HepG2 (cell line): ENCODE data around the gene IQCK. TPM values are rescaled to one million over a fixed set of nuclear protein-coding genes. Genes with fewer than 3 reads are reported as not detected.

Source experiments
- KDM4B ChIP-seq: sonication (generic); formaldehyde crosslinking; IDR thresholded peaks from 2 replicates; pipeline ENCODE4 v1.4.0; 2020; ENCODE audit warnings: missing genetic modification reagents
- KLF16 ChIP-seq, 2 experiments: sonication (generic) in 1 of 2; formaldehyde crosslinking in 1 of 2; IDR thresholded peaks; 2 replicates each; pipeline versions ENCODE4 v1.6.1 to v1.8.0; 2016 to 2023; ENCODE audit warnings: missing genetic modification reagents in 2 of 2, missing compliant biosample characterization in 1 of 2
- RAD21 ChIP-seq: fragments of 450-650 bp; formaldehyde crosslinking; IDR thresholded peaks from 2 replicates; pipeline ENCODE4 v1.5.0; 2020; ENCODE audit warnings: mild to moderate bottlenecking
- SIN3A ChIP-seq: IDR thresholded peaks from 2 replicates; pipeline ENCODE4 v1.6.1; 2011; ENCODE audit warnings: low read depth, mild to moderate bottlenecking, control low read depth, low read length, borderline replicate concordance
- SMC3 ChIP-seq: IDR thresholded peaks from 2 replicates; pipeline ENCODE4 v1.6.1; 2011; ENCODE audit warnings: low read length, improper control_type of control experiment
- ZBTB3 ChIP-seq: sonication (generic); formaldehyde crosslinking; IDR thresholded peaks from 2 replicates; pipeline ENCODE4 v1.4.0; 2020; ENCODE audit warnings: low read depth, mild to moderate bottlenecking, moderate library complexity, missing genetic modification reagents, borderline replicate concordance
- ZNF12 ChIP-seq: sonication (generic); formaldehyde crosslinking; IDR thresholded peaks from 2 replicates; pipeline ENCODE4 v1.5.0; 2020; ENCODE audit warnings: missing genetic modification reagents
- ZNF225 ChIP-seq: sonication (generic); formaldehyde crosslinking; IDR thresholded peaks from 2 replicates; pipeline ENCODE4 v1.4.0; 2020; ENCODE audit warnings: mild to moderate bottlenecking, missing genetic modification reagents
- ZNF232 ChIP-seq: sonication (generic); formaldehyde crosslinking; IDR thresholded peaks from 2 replicates; pipeline ENCODE4 v1.4.0; 2020; ENCODE audit warnings: missing genetic modification reagents, borderline replicate concordance
- ZNF569 ChIP-seq: sonication (generic); formaldehyde crosslinking; IDR thresholded peaks from 2 replicates; pipeline ENCODE4 v1.5.0; 2020; ENCODE audit warnings: mild to moderate bottlenecking, missing genetic modification reagents, moderate library complexity, borderline replicate concordance
- ZNF605 ChIP-seq: sonication (generic); formaldehyde crosslinking; IDR thresholded peaks from 2 replicates; pipeline ENCODE4 v1.8.0; 2022; ENCODE audit warnings: mild to moderate bottlenecking, missing genetic modification reagents
- ZNF607 ChIP-seq: sonication (generic); formaldehyde crosslinking; IDR thresholded peaks from 2 replicates; pipeline ENCODE4 v1.5.1; 2020; ENCODE audit warnings: missing genetic modification reagents, mild to moderate bottlenecking, borderline replicate concordance
- ZNF879 ChIP-seq: sonication (generic); formaldehyde crosslinking; IDR thresholded peaks from 2 replicates; pipeline ENCODE4 v1.8.1; 2023; ENCODE audit warnings: missing genetic modification reagents
- ZNF891 ChIP-seq: sonication (generic); formaldehyde crosslinking; IDR thresholded peaks from 2 replicates; pipeline ENCODE4 v1.5.0; 2020; ENCODE audit warnings: mild to moderate bottlenecking, missing genetic modification reagents
- polyA plus RNA-seq, 8 experiments: library from polyadenylated mRNA; depleted of rRNA in 3 of 8; stranded (reverse) in 7 of 8; unstranded in 1 of 8; fragments of >200 nt; fragmentation: Illumina TruSeq in 4 of 8; extraction: Trizol in 4 of 8; gene quantifications; 2 replicates each; pipeline versions ENCODE4 v1.2.1 to v1.2.3, GENCODE V29; 2011 to 2016; ENCODE audit warnings: low read depth in 4 of 8, missing spikeins in 1 of 8, mixed read lengths in 1 of 8; ENCODE audit not compliant: insufficient read depth in 1 of 8
- total RNA-seq, 5 experiments: library from RNA; depleted of rRNA; stranded (reverse); fragments of >200 nt; fragmentation: Illumina TruSeq; extraction: Trizol; gene quantifications; 2 replicates each; pipeline ENCODE4 v1.2.3, GENCODE V29; 2016; ENCODE audit warnings: low read depth in 1 of 5
- TF ChIP-seq, protein P1 (sequence below): sonication (generic); formaldehyde crosslinking; IDR thresholded peaks from 2 replicates; pipeline ENCODE4 v1.5.0; 2020; ENCODE audit warnings: mild to moderate bottlenecking, missing genetic modification reagents, moderate library complexity
- TF ChIP-seq, protein P2 (sequence below): sonication (generic); formaldehyde crosslinking; IDR thresholded peaks from 2 replicates; pipeline ENCODE4 v1.5.1; 2020; ENCODE audit warnings: missing genetic modification reagents, mild to moderate bottlenecking, borderline replicate concordance
- TF ChIP-seq, protein P3 (sequence below): sonication (generic); formaldehyde crosslinking; IDR thresholded peaks from 2 replicates; pipeline ENCODE4 v1.8.0; 2022; ENCODE audit warnings: missing genetic modification reagents, mild to moderate bottlenecking, borderline replicate concordance

IQCK gene
- total and polyA plus RNA-seq, 2 of the 13 experiments (the other 11 are each of a cell fraction or from before 2014, with no cell fraction given) = 5.1 to 7.3 TPM

DNA sequence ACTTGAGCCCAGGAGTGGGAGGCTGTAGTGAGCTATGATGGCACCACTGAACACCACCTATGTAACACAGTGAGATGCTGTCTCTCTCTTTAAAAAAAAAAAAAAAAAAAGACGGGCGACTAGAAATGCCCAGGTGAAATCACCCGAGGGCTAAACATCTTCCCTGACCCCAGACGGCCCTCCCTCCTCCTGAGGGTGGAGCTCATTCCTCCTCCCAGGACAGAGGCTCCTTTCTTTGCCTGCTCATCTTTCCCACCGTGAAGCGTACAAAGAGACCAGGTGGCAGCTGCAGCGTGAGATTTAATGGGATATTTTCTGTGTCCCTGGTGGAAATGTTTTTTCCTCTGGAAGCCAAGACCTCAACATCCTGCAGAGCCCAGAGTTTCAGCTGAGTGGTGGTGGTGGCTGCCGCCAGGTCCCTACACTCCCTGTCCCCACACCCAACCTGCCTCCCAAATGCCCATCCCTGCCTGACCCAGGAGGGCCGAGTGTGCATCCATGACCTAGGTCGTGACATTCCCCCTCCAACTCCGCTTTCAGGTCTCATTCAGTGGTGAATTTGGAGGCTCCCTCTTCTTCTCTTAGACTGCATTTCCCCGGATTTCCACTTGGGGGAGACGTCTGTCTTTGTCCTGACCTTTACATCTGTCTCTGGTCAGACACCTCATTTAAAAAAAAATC, 181.0 kb downstream of the IQCK start (continued):
- TF ChIP-seq RAD21 (peak; percentile 90), ZNF225 (CRISPR knock-in tag) (0 out of 2 replicates have a peak, but pooled peaks have one; percentile 70), ZNF12 (CRISPR knock-in tag) (no peak), SIN3A (no peak), KDM4B (CRISPR knock-in tag) (no peak), ZNF605 (CRISPR knock-in tag) (0 out of 2 replicates have a peak, but pooled peaks have one; percentile 32), ZNF891 (CRISPR knock-in tag) (0 out of 2 replicates have a peak, but pooled peaks have one; percentile 34), KLF16 (CRISPR knock-in tag; IDR thresholded peaks at IDR 0.05) (no peak), ZNF879 (CRISPR knock-in tag) (0 out of 2 replicates have a peak, but pooled peaks have one; percentile 31), ZBTB3 (CRISPR knock-in tag) (no peak), ZNF607 (no peak), ZNF232 (0 out of 2 replicates have a peak, but pooled peaks have one; percentile 48), ZNF569 (CRISPR knock-in tag) (no peak), SMC3 (peak; percentile 86)
- TF ChIP-seq, protein P1, sequence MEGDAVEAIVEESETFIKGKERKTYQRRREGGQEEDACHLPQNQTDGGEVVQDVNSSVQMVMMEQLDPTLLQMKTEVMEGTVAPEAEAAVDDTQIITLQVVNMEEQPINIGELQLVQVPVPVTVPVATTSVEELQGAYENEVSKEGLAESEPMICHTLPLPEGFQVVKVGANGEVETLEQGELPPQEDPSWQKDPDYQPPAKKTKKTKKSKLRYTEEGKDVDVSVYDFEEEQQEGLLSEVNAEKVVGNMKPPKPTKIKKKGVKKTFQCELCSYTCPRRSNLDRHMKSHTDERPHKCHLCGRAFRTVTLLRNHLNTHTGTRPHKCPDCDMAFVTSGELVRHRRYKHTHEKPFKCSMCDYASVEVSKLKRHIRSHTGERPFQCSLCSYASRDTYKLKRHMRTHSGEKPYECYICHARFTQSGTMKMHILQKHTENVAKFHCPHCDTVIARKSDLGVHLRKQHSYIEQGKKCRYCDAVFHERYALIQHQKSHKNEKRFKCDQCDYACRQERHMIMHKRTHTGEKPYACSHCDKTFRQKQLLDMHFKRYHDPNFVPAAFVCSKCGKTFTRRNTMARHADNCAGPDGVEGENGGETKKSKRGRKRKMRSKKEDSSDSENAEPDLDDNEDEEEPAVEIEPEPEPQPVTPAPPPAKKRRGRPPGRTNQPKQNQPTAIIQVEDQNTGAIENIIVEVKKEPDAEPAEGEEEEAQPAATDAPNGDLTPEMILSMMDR (CRISPR knock-in tag) = peak; percentile 86
- TF ChIP-seq, protein P2, sequence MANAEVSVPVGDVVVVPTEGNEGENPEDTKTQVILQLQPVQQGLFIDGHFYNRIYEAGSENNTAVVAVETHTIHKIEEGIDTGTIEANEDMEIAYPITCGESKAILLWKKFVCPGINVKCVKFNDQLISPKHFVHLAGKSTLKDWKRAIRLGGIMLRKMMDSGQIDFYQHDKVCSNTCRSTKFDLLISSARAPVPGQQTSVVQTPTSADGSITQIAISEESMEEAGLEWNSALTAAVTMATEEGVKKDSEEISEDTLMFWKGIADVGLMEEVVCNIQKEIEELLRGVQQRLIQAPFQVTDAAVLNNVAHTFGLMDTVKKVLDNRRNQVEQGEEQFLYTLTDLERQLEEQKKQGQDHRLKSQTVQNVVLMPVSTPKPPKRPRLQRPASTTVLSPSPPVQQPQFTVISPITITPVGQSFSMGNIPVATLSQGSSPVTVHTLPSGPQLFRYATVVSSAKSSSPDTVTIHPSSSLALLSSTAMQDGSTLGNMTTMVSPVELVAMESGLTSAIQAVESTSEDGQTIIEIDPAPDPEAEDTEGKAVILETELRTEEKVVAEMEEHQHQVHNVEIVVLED (CRISPR knock-in tag) = no peak
- TF ChIP-seq, protein P3, sequence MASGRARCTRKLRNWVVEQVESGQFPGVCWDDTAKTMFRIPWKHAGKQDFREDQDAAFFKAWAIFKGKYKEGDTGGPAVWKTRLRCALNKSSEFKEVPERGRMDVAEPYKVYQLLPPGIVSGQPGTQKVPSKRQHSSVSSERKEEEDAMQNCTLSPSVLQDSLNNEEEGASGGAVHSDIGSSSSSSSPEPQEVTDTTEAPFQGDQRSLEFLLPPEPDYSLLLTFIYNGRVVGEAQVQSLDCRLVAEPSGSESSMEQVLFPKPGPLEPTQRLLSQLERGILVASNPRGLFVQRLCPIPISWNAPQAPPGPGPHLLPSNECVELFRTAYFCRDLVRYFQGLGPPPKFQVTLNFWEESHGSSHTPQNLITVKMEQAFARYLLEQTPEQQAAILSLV (CRISPR knock-in tag) = no peak
